Transverse colon (tissue), 4 donors: ENCODE data around the gene IGLL1. TPM values are rescaled to one million over a fixed set of nuclear protein-coding genes. Genes with fewer than 3 reads are reported as not detected.
"Not testable (repeated sequence)": the region's sequence is repeated elsewhere in the genome, so short reads cannot be mapped to it uniquely, and the experiment has no call there.

Experiments used
- DNase-seq: peaks from one replicate; pipeline ENCODE4 v3.0.0-alpha.2; 2019
- H3K27ac ChIP-seq, 4 donors: fragments of 200-600 bp; sonication (generic); 2 replicates each; pipeline ENCODE4 v1.5.1; 2016 to 2018; ENCODE audit warnings: inconsistent platforms in 4 of 4
- H3K27me3 ChIP-seq: fragments of 200-600 bp; sonication (generic); 2 replicates; pipeline ENCODE4 v1.5.1; 2017; ENCODE audit warnings: inconsistent platforms
- H3K36me3 ChIP-seq, 4 donors: fragments of 200-600 bp; sonication (generic); 2 replicates each; pipeline ENCODE4 v1.5.1; 2017 to 2019; ENCODE audit warnings: inconsistent platforms in 4 of 4
- H3K4me1 ChIP-seq, 4 donors: fragments of 200-600 bp; sonication (generic); 2 replicates each; pipeline ENCODE4 v1.5.1; 2017 to 2020; ENCODE audit warnings: inconsistent platforms in 4 of 4
- H3K4me3 ChIP-seq, 4 donors: fragments of 200-600 bp; sonication (generic); 1 replicate in 1 of 4; 2 replicates in 3 of 4; pipeline versions ENCODE4 v1.5.1 to v1.6.1; 2017 to 2019; ENCODE audit warnings: inconsistent platforms in 4 of 4
- H3K9me3 ChIP-seq, 2 donors: fragments of 200-600 bp; sonication (generic); 2 replicates each; pipeline ENCODE4 v1.5.1; 2017 to 2019; ENCODE audit warnings: inconsistent platforms in 2 of 2
- CTCF ChIP-seq, 5 experiments: fragments of 200-600 bp in 3 of 5; fragments of 450-650 bp in 2 of 5; sonication (generic) in 3 of 5; IDR thresholded peaks; 1 replicate in 2 of 5; 2 replicates in 3 of 5; pipeline ENCODE4 v1.5.1; 2016 to 2017; ENCODE audit warnings: antibody characterized with exemption in 5 of 5, inconsistent platforms in 3 of 5, mild to moderate bottlenecking in 2 of 5, moderate library complexity in 1 of 5
- EP300 ChIP-seq: sonication (generic); formaldehyde crosslinking; IDR thresholded peaks from one replicate; pipeline ENCODE4 v1.6.1; 2017; ENCODE audit warnings: antibody characterized with exemption, low read depth
- POLR2A ChIP-seq: fragments of 450-650 bp; IDR thresholded peaks from one replicate; pipeline ENCODE4 v1.6.1; 2016; ENCODE audit warnings: antibody characterized with exemption, mild to moderate bottlenecking, moderate library complexity
- POLR2AphosphoS5 ChIP-seq, 3 donors: sonication (generic); formaldehyde crosslinking; IDR thresholded peaks; one replicate each; pipeline ENCODE4 v1.6.1; 2016; ENCODE audit warnings: antibody characterized with exemption in 3 of 3
- WGBS, 2 donors: methylation state at CpG; one replicate each; pipeline ENCODE4 v1.1.5; 2018; ENCODE audit warnings: low coverage in 1 of 2; 5-methylcytosine and 5-hydroxymethylcytosine counted together
- in situ Hi-C, 4 donors: fragments of 200-750 bp; cut with MboI; loops; one replicate each; pipeline versions ENCODE4 v1.15.0 to v1.15.1; 2017; ENCODE audit warnings: low sequenced_read_pairs in 3 of 4, low pct_ligation_motif_present in 1 of 4, low pct_unique_long_range_greater_than_20kb in 1 of 4
- intact Hi-C: fragments of 100-400 bp; cut with DNase I; formaldehyde crosslinking; loops from one replicate; pipeline ENCODE4 v1.15.1; 2023; ENCODE audit warnings: low total_unique reads
- total RNA-seq, 4 donors: library from RNA; depleted of rRNA; stranded (reverse); fragments of >200 nt; gene quantifications; one replicate each; pipeline ENCODE4 v1.1.0, GENCODE V29; 2016

The IGLL1 gene
- total RNA-seq, 4 donors from 2014 or later = not detected

- in situ Hi-C loops = no loop called here
- Histone ChIP-seq H3K4me1 (peaks cover 2 to 14% (median 14%) of the 10 kb centered on the region in 4 donors), H3K4me3 (no peak overlapping the region), H3K27ac (no peak overlapping the region), H3K27me3 (peaks cover 54% of the 10 kb centered on the region), H3K9me3 (no peaks in the 10 kb centered on the region), H3K36me3 (no peaks in the 10 kb centered on the region)
- no peak for TF ChIP-seq CTCF (IDR thresholded peaks at IDR 0.05)
- TF ChIP-seq EP300 = no peak
- no peak for TF ChIP-seq POLR2AphosphoS5 (IDR thresholded peaks at IDR 0.05)
- no peak for TF ChIP-seq POLR2A
- 79 to 100% methylated on average over 4 to 9 of the region's 9 CpGs for WGBS, 2 donors
- intact Hi-C loops = no loop called here
- no peak for DNase-seq
These were observed 17.0 kb downstream of the IGLL1 start for GRCh38 chr22:23563111-23563510.

- 81 to 86% methylated on average over 2 to 4 of the region's 4 CpGs for WGBS, 2 donors
- in situ Hi-C loops = no loop called here
- H3K4me1 ChIP-seq = peaks cover 2 to 14% (median 14%) of the 10 kb centered on the region in 4 donors
- H3K36me3 ChIP-seq = no peaks in the 10 kb centered on the region
- peaks cover 46% of the 10 kb centered on the region for H3K27me3 ChIP-seq
- intact Hi-C loops = no loop called here
- DNase-seq = no peak
- TF ChIP-seq POLR2AphosphoS5 (IDR thresholded peaks at IDR 0.05) = no peak
- TF ChIP-seq CTCF (IDR thresholded peaks at IDR 0.05) = no peak
- no peak for TF ChIP-seq POLR2A
- no peak for TF ChIP-seq EP300
- no peak overlapping the region for H3K27ac ChIP-seq
- no peaks in the 10 kb centered on the region for H3K9me3 ChIP-seq
- no peak overlapping the region for H3K4me3 ChIP-seq
These were observed 17.9 kb downstream of the IGLL1 start for GRCh38 chr22:23562186-23562585.

GRCh38 chr22:23561025-23561510 is 19.0 kb downstream of the IGLL1 start:
- H3K4me1 ChIP-seq, DNase-seq, H3K9me3 ChIP-seq, in situ Hi-C loops, H3K36me3 ChIP-seq, intact Hi-C loops, H3K4me3 ChIP-seq, H3K27ac ChIP-seq: not testable (repeated sequence)
- WGBS, 2 donors = 80 to 96% methylated on average over 1 to 3 of the region's 24 CpGs
- peaks cover 35% of the 10 kb centered on the region for H3K27me3 ChIP-seq

- in situ Hi-C loops, H3K36me3 ChIP-seq, H3K27ac ChIP-seq, H3K9me3 ChIP-seq, DNase-seq, H3K4me3 ChIP-seq, H3K4me1 ChIP-seq, intact Hi-C loops: not testable (repeated sequence)
- WGBS, 2 donors = 53% methylated on average over 1 of the region's 1 CpG; no CpG with 5 or more reads in 1 of the 2 donors
- peaks cover 32% of the 10 kb centered on the region for H3K27me3 ChIP-seq
These were observed 19.9 kb downstream of the IGLL1 start for GRCh38 chr22:23560215-23560614.

GRCh38 chr22:23557467-23557866 is 22.6 kb downstream of the IGLL1 start:
- peaks cover 14% of the 10 kb centered on the region for H3K27me3 ChIP-seq
- H3K9me3 ChIP-seq = no peaks in the 10 kb centered on the region
- TF ChIP-seq POLR2A (no peak), POLR2AphosphoS5 (IDR thresholded peaks at IDR 0.05) (no peak), CTCF (IDR thresholded peaks at IDR 0.05) (no peak), EP300 (no peak)
- DNase-seq = no peak
- intact Hi-C loops = no loop called here
- H3K4me3 ChIP-seq = no peak overlapping the region
- in situ Hi-C loops = no loop called here
- H3K27ac ChIP-seq = no peak overlapping the region
- H3K36me3 ChIP-seq = no peaks in the 10 kb centered on the region
- WGBS, 2 donors = 73 to 93% methylated on average over 2 to 4 of the region's 4 CpGs
- H3K4me1 ChIP-seq = no peaks in the 10 kb centered on the region
